Peyer's patch (tissue), 4 donors: Measurements from ENCODE around the gene FOCAD.

Experiments
- POLR2A ChIP-seq, 2 donors: fragments of 450-650 bp; IDR thresholded peaks; one replicate each; pipeline ENCODE4 v1.5.1; 2017; ENCODE audit warnings: antibody characterized with exemption in 2 of 2, mild to moderate bottlenecking in 2 of 2, moderate library complexity in 2 of 2
- TF ChIP-seq, protein P1 (sequence below), 6 experiments: fragments of 450-650 bp in 4 of 6; fragments of 200-600 bp in 2 of 6; sonication (generic) in 1 of 6; IDR thresholded peaks; one replicate each; pipeline ENCODE4 v1.5.1; 2017 to 2019; ENCODE audit warnings: antibody characterized with exemption in 6 of 6, mild to moderate bottlenecking in 3 of 6, moderate library complexity in 1 of 6

DNA sequence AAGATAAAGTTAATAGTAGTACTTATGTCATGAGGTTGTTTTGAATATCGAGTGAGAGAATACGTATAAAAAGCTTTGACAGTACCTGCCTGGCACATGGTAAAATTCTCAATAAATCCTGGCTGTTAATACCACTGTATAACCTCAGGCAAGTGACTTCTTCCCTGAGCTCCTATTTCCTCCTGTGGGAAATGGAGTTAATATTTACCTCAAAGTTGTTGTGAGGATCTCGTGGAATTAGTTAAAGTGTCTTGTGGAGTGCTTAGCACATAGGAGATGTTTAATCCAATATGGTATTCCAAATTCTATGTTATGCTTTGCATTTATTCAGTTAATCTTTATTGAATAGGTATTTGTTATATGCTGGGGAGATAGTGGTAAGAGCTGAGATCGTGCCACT is 18.5 kb downstream of the FOCAD start:
- TF ChIP-seq POLR2A (IDR thresholded peaks at IDR 0.05): no peak
- TF ChIP-seq, protein P1, sequence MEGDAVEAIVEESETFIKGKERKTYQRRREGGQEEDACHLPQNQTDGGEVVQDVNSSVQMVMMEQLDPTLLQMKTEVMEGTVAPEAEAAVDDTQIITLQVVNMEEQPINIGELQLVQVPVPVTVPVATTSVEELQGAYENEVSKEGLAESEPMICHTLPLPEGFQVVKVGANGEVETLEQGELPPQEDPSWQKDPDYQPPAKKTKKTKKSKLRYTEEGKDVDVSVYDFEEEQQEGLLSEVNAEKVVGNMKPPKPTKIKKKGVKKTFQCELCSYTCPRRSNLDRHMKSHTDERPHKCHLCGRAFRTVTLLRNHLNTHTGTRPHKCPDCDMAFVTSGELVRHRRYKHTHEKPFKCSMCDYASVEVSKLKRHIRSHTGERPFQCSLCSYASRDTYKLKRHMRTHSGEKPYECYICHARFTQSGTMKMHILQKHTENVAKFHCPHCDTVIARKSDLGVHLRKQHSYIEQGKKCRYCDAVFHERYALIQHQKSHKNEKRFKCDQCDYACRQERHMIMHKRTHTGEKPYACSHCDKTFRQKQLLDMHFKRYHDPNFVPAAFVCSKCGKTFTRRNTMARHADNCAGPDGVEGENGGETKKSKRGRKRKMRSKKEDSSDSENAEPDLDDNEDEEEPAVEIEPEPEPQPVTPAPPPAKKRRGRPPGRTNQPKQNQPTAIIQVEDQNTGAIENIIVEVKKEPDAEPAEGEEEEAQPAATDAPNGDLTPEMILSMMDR (IDR thresholded peaks at IDR 0.05): no peak
